ENCODE measurements around the gene TKTL2. TPM values are rescaled to one million over a fixed set of nuclear protein-coding genes. Genes with fewer than 3 reads are reported as not detected.

Gene TKTL2
- total RNA-seq, 2 donors from 2014 or later: not detected

- no peak overlapping the region for H3K4me3 Mint-ChIP-seq
- Histone ChIP-seq H3K9me3 (ENCODE audit: control insufficient read depth, low read length) (peaks cover 12% of the 10 kb centered on the region), H3K4me1 (ENCODE audit: control insufficient read depth, insufficient read depth, low read length) (no peaks in the 10 kb centered on the region), H3K36me3 (ENCODE audit: control insufficient read depth, insufficient read depth, low read length) (no peaks in the 10 kb centered on the region), H3K27ac (ENCODE audit: low read depth, low read length) (no peak overlapping the region), H3K9ac (ENCODE audit: extremely low read depth, low read length, poor library complexity, severe bottlenecking) (no peak overlapping the region), H3K27me3 (ENCODE audit: control insufficient read depth, insufficient read depth, low read length, poor library complexity, severe bottlenecking) (no peaks in the 10 kb centered on the region), H3K4me3 (ENCODE audit: low read length) (no peak overlapping the region)
- H3K4me1 Mint-ChIP-seq: peaks cover 3% of the 10 kb centered on the region
- H3K27ac Mint-ChIP-seq: no peak overlapping the region
- peaks cover 10% of the 10 kb centered on the region for H3K9me3 Mint-ChIP-seq
- H3K27me3 Mint-ChIP-seq (ENCODE audit: insufficient read depth): no peaks in the 10 kb centered on the region
- no peak for DNase-seq
- TF ChIP-seq CTCF (conservative IDR thresholded peaks at IDR 0.05): no peak
- WGBS, 2 experiments (ENCODE audit: insufficient coverage in 1 of 2, insufficient read length in 1 of 2): 88% methylated on average over 1 of the region's 1 CpG; no CpG with 5 or more reads in 1 of the 2 experiments
- no peaks in the 10 kb centered on the region for H3K36me3 Mint-ChIP-seq (ENCODE audit: low read depth)
Observed at GRCh38 chr4:163482190-163482589, 8.6 kb upstream of the TKTL2 start.

- Histone ChIP-seq H3K27ac (ENCODE audit: low read depth, low read length) (no peak overlapping the region), H3K4me1 (ENCODE audit: control insufficient read depth, insufficient read depth, low read length) (no peaks in the 10 kb centered on the region), H3K9ac (ENCODE audit: extremely low read depth, low read length, poor library complexity, severe bottlenecking) (no peak overlapping the region), H3K27me3 (ENCODE audit: control insufficient read depth, insufficient read depth, low read length, poor library complexity, severe bottlenecking) (no peaks in the 10 kb centered on the region), H3K9me3 (ENCODE audit: control insufficient read depth, low read length) (no peaks in the 10 kb centered on the region), H3K4me3 (ENCODE audit: low read length) (no peak overlapping the region), H3K36me3 (ENCODE audit: control insufficient read depth, insufficient read depth, low read length) (no peaks in the 10 kb centered on the region)
- DNase-seq: no peak
- no peak overlapping the region for H3K27ac Mint-ChIP-seq
- no peaks in the 10 kb centered on the region for H3K36me3 Mint-ChIP-seq (ENCODE audit: low read depth)
- WGBS, 2 experiments (ENCODE audit: insufficient coverage in 1 of 2, insufficient read length in 1 of 2): 92 to 100% methylated on average over 2 to 5 of the region's 5 CpGs
- H3K4me1 Mint-ChIP-seq: no peaks in the 10 kb centered on the region
- H3K9me3 Mint-ChIP-seq: no peaks in the 10 kb centered on the region
- H3K27me3 Mint-ChIP-seq (ENCODE audit: insufficient read depth): no peaks in the 10 kb centered on the region
- TF ChIP-seq CTCF (conservative IDR thresholded peaks at IDR 0.05): no peak
- no peak overlapping the region for H3K4me3 Mint-ChIP-seq
Observed at GRCh38 chr4:163476761-163477438, 3.3 kb upstream of the TKTL2 start.

- Histone ChIP-seq H3K27ac (ENCODE audit: low read depth, low read length) (no peak overlapping the region), H3K9me3 (ENCODE audit: control insufficient read depth, low read length) (no peaks in the 10 kb centered on the region), H3K27me3 (ENCODE audit: control insufficient read depth, insufficient read depth, low read length, poor library complexity, severe bottlenecking) (no peaks in the 10 kb centered on the region), H3K4me3 (ENCODE audit: low read length) (no peak overlapping the region), H3K9ac (ENCODE audit: extremely low read depth, low read length, poor library complexity, severe bottlenecking) (no peak overlapping the region), H3K4me1 (ENCODE audit: control insufficient read depth, insufficient read depth, low read length) (no peaks in the 10 kb centered on the region), H3K36me3 (ENCODE audit: control insufficient read depth, insufficient read depth, low read length) (no peaks in the 10 kb centered on the region)
- WGBS, 2 experiments (ENCODE audit: insufficient coverage in 1 of 2, insufficient read length in 1 of 2): 92 to 98% methylated on average over 2 to 3 of the region's 3 CpGs
- no peak for TF ChIP-seq CTCF (conservative IDR thresholded peaks at IDR 0.05)
- no peaks in the 10 kb centered on the region for H3K36me3 Mint-ChIP-seq (ENCODE audit: low read depth)
- H3K9me3 Mint-ChIP-seq: no peaks in the 10 kb centered on the region
- H3K4me3 Mint-ChIP-seq: no peak overlapping the region
- no peak for DNase-seq
- no peak overlapping the region for H3K27ac Mint-ChIP-seq
- H3K27me3 Mint-ChIP-seq (ENCODE audit: insufficient read depth): no peaks in the 10 kb centered on the region
- H3K4me1 Mint-ChIP-seq: no peaks in the 10 kb centered on the region
Observed at GRCh38 chr4:163474027-163474426, 473 bp upstream of the TKTL2 start.

All from endodermal cell (in vitro differentiated cells).